Activated T-helper 9 cell treated with anti-CD3 and anti-CD28 coated beads, Interleukin-2, amount 50 U/mL, for 16 hours (primary cell): ENCODE data around the gene DEPDC4.
"Not testable (repeated sequence)": the region's sequence is repeated elsewhere in the genome, so short reads cannot be mapped to it uniquely, and the experiment has no call there.

Source experiments
- DNase-seq: peaks from one replicate; pipeline ENCODE4 v3.0.0-alpha.2; 2020; ENCODE audit warnings: low read depth

Gene DEPDC4

GRCh38 chr12:100266835-100267602 lies at the start of gene DEPDC4, which contains the start of gene SCYL2:
Gene DEPDC4 (minus strand): TSS chr12:100267079. CDS start chr12:100267076, 3 bp downstream.
Gene SCYL2 (plus strand): TSS chr12:100267177. CDS start chr12:100282971, 15,794 bp downstream.
- DNase-seq: peak; percentile 89

- no peak for DNase-seq
Measured at GRCh38 chr12:100311317-100311716, 44.4 kb upstream of the DEPDC4 start.

- DNase-seq: not testable (repeated sequence)
Measured at GRCh38 chr12:100308138-100308537, 41.3 kb upstream of the DEPDC4 start.

- DNase-seq: not testable (repeated sequence)
Measured at GRCh38 chr12:100304334-100304733, 37.5 kb upstream of the DEPDC4 start.

GRCh38 chr12:100303831-100304230 lies 37.0 kb upstream of the DEPDC4 start:
- DNase-seq: no peak

GRCh38 chr12:100302081-100302480 lies 35.2 kb upstream of the DEPDC4 start:
- no peak for DNase-seq

- no peak for DNase-seq
Measured at GRCh38 chr12:100295764-100296555, 29.1 kb upstream of the DEPDC4 start.

- DNase-seq: not testable (repeated sequence)
Measured at GRCh38 chr12:100294366-100294765, 27.5 kb upstream of the DEPDC4 start.

- no peak for DNase-seq
Measured at GRCh38 chr12:100293017-100293416, 26.1 kb upstream of the DEPDC4 start.

- no peak for DNase-seq
Measured at GRCh38 chr12:100290016-100290415, 23.1 kb upstream of the DEPDC4 start.

GRCh38 chr12:100289038-100289437 lies 22.2 kb upstream of the DEPDC4 start:
- DNase-seq: no peak

- not testable (repeated sequence) for DNase-seq
Measured at GRCh38 chr12:100284556-100284955, 17.7 kb upstream of the DEPDC4 start.

GRCh38 chr12:100279607-100280244 lies 12.8 kb upstream of the DEPDC4 start:
- DNase-seq: no peak

- DNase-seq: no peak
Measured at GRCh38 chr12:100279159-100279558, 12.3 kb upstream of the DEPDC4 start.

- DNase-seq: no peak
Measured at GRCh38 chr12:100274291-100274690, 7.4 kb upstream of the DEPDC4 start.

GRCh38 chr12:100273782-100274181 lies 6.9 kb upstream of the DEPDC4 start:
- no peak for DNase-seq

- no peak for DNase-seq
Measured at GRCh38 chr12:100268835-100269564, 2.1 kb upstream of the DEPDC4 start.

GRCh38 chr12:100267603-100268281 lies 863 bp upstream of the DEPDC4 start:
- peak; percentile 3 for DNase-seq

- DNase-seq: peak; percentile 84
Measured at GRCh38 chr12:100266585-100266834, 369 bp downstream of the DEPDC4 start.

GRCh38 chr12:100265732-100266584 lies 921 bp downstream of the DEPDC4 start:
- DNase-seq: no peak

- not testable (repeated sequence) for DNase-seq
Measured at GRCh38 chr12:100265107-100265506, 1.8 kb downstream of the DEPDC4 start.
